Hematopoietic multipotent progenitor cell treated with erythropoietin and hydrocortisone succinate and interleukin-3 and kit ligand, for 6 days (in vitro differentiated cells): ENCODE results near the gene KRT74.
"Not testable (repeated sequence)": the region's sequence is repeated elsewhere in the genome, so short reads cannot be mapped to it uniquely, and the experiment has no call there.

Source experiments
- DNase-seq: peaks from one replicate; pipeline ENCODE4 v3.0.0-alpha.2; 2015

Gene KRT74

DNA sequence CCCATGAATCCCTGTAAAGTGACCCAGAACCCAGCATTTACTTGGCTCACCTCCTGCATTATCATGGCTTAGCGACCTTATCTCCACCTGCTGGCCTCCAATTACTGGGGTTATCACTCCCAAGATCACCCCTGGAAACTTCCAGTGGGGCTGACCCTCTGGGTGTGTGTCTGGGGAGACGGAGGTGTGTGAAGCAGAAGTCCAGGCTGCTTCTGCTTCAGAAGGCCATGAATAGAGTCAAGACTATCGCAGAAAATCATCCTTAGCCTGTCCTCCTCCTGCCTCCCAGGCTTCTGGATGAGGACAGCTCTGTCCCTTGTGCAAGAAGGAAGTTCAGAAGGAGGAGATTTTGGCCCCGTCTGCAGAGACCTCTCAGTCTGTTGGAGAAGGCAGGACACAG is 28.0 kb upstream of the KRT74 start:
- no peak for DNase-seq

DNA sequence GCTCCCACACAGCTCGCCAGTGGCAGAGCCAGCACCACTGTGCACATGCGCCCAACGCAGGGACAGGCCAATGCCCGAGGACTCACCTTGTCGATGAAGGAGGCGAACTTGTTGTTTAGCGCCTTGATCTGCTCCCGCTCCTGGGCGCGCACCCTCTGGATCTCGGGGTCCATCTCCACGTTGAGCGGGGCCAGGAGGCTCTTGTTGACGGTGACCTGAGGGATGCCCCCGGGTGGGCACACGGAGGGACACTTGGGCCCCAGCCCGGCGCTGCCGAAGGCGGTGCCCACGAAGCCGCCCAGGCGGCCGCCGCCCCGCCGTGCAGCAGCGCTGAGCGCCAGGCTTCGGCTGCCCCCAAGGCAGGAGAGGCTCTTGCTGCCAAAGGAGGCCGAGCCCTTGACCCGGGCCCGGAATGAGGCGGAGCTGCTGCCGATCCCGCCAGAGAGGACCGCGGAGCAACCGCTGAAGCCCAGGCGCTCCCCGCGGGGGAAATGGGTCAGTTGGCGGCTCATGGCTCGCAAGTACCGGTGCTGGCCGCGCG is 27.4 kb upstream of the KRT74 start, which contains the start of gene KRT72:
TSS of gene KRT72 (minus strand) at position 523 of the 541 bp plus-strand sequence. CDS start at position 512, 11 bp downstream.
- no peak for DNase-seq

DNA sequence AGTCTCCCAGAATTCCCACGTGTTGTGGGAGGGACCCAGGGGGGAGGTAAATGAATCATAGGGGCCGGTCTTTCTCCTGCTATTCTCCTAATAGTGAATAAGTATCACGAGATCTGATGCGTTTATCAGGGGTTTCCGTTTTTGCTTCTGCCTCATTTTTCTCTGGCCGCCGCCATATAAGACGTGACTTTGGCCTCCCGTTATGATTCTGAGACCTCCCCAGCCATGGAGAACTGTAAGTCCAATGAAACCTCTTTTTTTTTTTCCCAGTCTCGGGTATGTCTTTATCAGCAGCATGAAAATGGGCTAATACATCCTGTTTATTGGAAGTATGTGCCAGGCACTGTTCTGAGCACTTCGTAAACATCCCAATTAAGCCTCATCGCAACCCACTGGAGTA is 26.8 kb upstream of the KRT74 start:
- DNase-seq, result no peak

DNA sequence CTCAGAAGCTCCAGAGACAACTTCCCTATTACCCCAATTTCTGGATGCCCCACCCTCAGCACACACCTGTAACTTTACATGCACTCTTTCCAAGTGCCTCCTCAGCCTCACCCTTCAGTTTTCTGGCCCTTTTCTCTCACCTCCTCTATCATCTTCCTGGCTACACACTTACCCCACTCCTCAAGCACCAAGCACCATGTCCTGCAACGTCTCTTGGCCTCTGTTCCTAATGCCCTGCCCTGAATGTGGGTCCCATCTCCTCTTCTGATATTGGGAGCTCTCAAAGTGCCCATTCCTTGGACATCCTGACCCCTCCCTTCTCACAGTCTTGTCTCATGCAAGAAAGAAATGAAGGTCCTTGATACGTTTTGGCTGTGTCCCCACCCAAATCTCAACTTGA is 26.4 kb upstream of the KRT74 start:
- DNase-seq, result no peak

DNA sequence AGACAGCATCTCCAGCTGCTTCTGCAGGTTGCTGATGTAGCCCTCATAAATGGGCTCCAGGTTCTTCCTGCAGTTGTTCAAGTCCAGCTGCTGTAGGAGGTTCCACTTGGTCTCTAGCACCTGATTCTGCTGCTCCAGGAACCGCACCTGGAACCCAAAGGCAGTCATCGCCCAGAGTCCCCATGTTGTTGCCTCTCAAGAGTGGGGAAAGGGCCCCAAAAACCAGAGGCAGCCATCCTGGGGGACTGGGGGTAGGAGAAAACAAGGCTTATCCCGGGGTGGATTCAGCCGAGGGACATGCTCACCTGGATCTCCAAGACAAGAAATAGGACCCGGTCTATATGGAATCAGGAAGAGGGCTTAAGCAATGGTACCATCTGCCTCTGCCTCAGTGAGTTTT is 25.3 kb upstream of the KRT74 start:
- DNase-seq, result no peak

DNA sequence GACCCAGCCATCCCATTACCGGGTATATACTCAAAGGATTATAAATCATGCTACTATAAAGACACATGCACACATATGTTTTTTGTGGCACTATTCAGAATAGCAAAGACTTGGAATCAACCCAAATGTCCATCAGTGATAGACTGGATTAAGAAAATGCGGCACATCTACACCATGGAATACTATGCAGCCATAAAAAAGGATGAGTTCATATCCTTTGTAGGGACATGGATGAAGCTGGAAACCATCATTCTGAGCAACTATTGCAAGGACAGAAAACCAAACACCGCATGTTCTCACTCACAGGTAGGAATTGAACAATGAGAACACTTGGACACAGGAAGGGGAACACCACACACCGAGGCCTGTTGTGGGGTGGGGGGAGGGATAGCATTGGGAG is 20.6 kb upstream of the KRT74 start:
- not testable (repeated sequence) for DNase-seq

DNA sequence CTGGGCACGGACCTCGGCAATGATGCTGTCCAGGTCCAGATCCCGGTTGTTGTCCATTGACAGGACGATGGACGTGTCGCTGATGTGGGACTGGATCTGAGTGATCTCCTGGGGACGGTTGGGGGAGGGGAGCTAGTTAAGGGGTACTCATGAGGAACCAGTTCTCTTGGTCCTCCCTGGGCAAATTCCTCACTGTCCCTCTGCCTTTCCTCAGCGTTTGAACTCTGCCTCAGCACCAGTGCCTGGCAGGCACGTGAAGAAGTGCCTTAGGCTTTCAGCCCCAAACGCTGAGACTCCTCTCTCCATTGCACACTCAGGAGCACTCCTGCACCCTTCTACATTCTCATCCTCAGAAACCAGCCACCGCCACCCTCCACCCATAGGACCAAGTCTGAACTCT is 17.9 kb upstream of the KRT74 start:
- DNase-seq, result no peak

DNA sequence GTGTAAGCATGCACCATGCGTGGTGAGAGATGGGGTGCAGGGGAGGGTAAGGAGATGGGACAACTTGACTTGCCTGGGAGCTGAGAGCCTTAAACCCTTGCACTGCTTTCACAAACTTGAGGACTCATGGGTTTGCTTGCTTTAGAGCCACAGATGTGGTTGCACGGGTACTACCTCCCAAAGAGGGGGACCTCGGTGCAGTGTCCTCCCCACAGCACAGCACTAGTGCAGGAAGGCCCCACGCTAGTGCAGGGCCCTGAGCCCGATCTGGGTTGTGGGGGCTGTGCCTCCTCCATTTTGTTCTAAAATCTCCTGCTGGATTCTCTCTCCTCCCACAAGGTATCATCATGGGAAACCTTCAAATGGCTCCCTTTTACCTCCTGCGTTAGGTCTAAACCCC is 16.4 kb upstream of the KRT74 start:
- no peak for DNase-seq

DNA sequence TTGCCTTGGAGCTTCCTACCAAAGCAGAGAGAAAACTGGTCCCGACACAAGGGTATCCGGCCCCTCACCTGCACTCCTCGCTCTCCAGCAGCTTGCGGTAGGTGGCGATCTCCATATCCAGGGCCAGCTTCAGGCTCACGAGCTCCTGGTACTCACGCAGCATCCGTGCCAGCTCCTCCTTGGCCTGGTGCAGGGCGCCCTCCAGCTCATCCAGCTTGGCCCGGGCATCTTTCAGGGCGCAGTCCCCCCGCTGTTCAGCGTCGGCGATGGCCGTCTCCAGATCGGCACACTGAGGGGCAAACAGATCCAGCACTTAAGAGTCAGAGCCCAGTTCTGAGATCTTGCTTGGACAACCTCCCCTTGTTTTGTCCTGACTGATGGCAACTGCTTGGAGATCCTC is 13.9 kb upstream of the KRT74 start:
- no peak for DNase-seq

DNA sequence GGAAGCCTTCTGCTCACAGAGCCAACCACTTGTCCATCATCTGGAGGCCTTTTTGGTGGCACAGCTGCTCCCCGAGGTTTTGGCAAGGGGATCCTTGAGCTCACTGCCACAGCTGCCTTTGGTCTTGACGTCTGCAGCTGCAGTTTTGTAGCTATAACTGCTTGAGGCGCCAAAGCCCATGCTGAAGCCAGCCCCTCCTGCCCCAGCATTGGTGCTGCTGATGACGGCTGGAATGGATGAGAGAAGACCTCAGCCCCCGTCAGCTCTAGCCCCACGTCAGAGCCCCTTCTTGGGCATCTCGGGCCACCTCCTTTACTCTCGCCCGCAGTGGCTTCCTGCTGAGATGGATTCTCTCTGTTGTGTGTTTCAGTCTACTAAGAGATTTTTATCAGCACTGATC is 12.3 kb upstream of the KRT74 start:
- DNase-seq, result peak; percentile 13

DNA sequence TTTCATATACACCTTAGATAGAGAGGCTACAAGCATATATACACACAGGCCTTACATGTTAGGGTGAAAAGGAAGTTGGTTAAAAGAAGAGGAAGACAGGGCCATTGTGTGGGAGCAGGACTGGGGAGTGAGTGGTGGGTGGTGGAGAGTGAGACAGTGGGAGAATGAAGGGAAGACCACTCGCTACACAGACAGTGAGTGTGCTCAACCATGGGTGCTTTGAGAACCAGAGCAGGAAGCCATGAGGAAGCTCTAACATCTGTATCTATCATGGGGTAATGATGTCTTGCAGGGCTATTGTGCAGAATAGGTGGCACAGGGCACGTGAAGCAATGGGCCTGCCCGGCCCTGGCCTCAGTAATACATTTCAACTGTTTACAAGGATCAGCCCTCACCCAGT is 11.4 kb upstream of the KRT74 start:
- no peak for DNase-seq

DNA sequence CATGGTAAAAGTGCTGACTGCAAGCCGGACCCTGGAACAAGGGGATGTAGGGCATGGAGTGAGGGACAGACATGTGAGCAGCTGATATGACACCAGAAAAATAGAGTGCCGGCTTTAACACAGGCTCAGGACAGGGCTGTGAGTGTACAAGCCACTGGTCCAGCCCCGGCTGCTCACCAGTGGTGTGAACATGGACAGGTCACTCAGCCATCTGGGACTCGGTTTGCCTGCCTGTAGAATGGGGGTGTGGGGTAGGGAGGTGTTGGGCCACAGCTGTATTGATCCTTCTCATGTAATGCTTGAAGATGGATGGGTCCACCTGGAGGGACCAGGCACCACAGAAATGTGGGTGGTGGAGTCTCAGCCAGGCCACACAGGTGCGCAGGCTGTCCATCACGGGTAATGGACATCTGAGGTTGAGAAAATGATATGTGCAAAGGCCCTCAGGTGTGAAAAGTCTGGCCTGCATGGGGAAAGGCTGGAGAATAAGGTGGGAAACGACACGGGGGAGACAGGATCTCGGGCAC is 10.6 kb upstream of the KRT74 start:
- DNase-seq, result no peak

DNA sequence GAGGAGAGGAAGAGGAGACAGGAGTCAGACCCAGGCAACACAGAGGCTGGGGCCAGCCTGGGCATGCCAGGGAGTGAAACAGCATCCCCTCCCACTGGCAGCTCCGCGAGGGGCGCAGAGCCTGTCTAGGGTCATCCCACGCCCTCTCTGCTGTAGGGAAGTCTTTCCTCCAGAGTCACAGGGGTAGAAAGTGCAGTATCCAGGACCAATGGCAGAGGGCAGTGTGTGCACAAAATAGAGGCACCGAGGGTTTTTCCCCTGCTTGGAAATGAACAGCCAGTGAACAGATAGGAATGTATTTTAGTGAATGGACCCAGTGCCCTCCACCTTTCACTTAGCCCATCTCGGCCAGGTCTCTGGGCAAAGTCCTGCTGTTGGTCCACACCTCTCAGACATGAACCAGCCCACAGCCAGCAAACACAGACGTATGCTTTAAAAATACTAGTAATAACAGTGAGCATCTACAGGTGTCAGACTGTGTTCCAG is 9.4 kb upstream of the KRT74 start:
- DNase-seq, result peak; percentile 87

DNA sequence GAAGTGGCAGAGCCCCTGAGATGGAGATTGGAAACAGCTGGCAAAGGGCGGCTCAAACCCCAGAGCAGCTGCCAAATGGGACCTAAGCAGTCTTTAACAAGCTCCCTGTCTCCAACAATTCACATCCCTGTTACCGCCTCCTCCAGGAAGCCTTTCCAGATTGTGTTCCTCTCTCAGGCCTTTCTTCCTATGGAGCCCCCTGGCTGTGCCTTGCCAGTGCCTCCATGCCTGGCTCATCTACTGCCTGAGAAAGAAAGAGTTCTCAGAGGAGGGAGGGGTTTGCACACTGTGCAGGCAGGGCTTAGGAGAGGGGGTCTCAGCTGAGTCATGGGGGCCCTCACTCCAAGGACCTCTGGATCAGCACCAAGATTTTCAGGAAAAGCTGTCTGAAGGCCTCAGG is 8.8 kb upstream of the KRT74 start:
- no peak for DNase-seq

DNA sequence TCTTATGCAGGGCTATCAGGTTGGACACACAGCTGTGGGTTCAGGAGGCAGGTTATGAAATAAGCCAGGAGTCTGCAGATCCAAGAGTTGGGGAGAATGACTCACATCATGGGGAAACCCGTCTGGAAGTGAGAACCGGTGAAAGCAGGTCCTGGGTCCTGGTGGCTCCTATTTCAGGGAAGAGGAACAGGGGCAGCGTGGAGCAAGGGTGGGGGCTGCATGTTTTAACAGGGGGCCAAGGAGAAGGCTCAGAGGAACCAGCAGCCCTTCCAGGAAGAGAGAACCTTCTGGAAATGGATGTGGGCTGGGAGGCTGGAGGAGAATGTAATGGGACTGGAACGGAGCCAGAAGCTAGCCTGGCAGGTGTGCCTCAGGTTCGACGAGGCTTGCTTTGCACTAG is 7.8 kb upstream of the KRT74 start:
- DNase-seq, result no peak

DNA sequence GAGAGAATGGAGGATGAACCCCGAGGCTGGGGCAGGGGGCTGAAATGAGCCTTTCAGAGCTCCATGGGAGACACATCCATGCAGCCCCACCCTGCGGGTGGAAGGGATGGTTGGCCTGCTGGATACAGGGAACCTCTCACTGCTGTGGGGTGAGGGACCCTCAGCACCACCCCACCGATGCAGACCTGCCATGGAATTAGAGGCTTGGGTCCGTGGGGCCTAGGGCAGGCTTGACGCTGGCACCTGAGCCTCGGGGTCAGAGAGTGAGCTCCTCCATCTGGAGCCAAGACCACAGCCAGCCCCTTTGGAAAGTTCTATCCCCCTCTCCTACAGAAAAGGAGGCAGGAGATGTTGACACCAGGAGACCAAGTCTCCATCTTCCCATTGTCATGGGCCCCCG is 7.4 kb upstream of the KRT74 start:
- no peak for DNase-seq

DNA sequence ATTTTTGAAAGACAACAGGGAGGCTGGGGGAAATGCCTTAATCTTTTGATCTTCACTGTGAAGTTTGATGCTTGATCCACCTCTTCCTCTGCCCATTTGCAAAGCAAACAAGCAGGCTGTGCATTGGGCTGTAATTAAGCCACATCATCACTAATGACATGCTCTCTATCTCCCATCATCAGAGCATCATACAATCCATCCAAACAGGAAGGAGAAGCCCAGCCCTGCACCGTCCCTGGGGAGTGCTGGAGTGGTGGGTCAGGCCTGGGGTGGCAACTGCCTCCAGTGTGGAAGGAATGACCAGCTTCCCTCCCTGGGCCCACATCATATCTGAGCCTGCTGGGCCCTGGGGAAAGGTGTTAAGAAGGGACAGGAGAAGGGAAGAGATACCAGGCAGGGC is 6.9 kb upstream of the KRT74 start:
- no peak for DNase-seq

DNA sequence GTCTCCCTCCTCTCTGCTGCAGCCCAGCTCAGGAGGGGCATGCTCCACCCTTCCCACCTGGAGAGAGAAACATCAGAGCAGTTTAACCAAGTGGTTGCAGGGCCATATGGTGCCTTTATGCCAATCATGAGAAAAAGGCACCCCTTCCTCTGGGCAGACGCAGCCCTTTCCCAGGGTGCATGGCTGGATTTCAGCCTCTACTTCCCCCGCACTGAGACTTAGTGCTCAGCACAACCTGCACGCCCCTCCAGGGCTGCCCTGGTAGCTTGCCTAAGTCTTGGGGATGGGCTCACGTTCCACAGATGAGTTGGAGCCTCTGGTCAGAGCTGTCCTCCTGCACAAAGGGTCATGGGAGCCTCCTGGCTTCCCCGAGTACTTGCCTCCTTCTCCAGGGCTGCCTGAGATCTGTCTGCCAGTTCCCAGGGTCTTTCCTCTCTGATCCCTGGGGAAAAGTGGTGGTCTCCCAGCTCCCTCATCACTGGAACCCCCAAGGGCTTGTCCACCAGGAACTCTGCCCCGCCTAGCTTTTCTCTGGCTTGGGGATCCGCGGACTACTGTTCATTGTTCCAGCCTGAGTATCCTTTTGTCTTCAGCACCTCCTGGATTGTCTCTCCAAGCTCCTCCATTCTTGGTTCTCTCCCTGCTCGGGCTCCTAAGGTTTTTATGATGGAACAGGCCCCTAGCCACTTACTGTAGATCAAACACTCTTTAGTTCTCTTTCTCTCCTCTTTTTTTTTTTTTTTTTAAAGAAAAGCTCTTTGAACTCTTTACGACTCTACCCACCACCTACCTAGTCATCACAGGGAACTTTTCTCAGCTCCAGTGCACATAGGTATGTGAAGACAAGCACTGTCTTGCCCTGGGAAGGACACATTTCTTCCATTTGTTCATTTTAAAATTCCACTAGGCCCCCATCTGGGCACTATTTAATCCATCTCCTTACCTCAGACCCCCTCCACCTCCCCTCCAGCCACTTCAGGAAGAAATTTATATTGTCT is 6.1 kb upstream of the KRT74 start:
- DNase-seq, result no peak

DNA sequence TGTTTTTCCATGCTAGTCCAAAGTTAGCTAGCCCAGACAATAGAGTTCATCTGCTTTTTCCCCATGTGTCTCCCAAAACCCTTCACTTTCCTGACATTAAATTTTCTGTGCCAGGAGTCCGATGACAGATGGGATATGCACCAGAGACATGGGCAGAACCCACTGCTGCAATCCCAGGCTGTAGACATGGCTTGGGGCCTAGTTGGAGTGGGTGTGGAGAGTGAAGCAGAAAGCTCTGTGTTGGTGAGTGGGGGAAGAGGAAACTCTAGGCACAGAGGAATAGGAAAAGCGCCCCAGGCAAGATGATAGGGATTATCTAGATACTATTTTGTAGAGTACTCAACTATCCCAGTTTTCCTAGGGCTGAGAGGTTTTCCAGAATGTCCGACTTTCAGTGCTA is 4.8 kb upstream of the KRT74 start:
- no peak for DNase-seq

DNA sequence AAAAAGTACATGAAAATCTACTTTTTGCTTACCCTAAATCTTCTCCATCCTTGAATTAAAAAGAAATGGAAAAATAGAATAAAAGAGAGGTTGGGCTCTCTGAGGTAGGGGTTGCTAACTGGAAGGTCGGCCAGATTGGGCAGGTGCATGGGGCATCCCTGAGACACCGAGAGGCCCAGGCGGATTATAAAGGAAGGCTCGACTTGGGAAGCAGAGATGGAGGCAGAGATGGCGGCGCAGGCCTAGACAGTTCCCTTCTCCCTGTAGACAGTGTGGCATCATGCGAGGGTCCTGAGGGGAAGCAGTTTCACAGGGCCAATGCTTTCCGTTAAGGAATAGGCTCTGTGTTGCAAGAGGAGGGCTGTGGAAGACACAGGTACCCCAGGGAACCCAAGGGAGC is 3.7 kb upstream of the KRT74 start:
- no peak for DNase-seq

DNA sequence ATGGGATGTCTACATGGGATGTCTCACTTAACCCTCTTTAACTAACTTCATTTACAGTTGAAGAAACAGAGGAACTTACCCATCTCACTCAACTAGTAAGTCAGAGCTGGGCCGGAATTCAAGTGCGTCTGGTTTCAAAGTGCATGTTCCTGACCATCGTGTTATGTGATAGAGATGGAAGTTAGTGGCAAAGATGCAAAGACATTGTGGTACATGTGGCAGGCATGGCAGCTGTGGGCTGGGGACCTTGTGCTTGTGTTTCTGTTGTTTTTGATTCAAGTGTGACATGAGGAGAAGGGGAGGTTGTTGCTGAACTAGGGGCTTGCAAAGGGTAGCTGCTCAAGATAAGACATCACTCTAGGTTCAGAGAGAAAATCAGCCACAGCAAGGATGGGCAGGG is 2.3 kb upstream of the KRT74 start:
- no peak for DNase-seq

DNA sequence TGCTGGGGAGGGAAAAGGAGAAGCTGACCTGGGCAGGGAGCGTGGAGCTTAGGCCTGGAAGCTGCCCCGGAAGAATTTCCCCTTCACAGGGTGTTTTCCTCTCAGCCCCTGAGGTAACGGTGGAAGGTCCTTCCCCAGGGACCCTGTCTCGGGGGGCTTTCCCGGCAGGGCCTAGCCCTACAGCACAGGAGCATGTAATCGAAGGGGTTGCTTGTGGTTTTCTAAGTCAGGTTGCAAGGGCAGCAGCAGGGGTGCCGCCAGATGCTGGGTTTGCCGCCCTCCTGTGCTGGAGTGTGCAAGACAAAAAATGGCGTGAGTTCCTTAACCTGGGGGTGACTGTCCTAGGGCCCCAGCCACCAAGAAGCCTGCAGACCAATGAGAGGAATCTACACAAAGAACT is 1.6 kb upstream of the KRT74 start:
- no peak for DNase-seq

DNA sequence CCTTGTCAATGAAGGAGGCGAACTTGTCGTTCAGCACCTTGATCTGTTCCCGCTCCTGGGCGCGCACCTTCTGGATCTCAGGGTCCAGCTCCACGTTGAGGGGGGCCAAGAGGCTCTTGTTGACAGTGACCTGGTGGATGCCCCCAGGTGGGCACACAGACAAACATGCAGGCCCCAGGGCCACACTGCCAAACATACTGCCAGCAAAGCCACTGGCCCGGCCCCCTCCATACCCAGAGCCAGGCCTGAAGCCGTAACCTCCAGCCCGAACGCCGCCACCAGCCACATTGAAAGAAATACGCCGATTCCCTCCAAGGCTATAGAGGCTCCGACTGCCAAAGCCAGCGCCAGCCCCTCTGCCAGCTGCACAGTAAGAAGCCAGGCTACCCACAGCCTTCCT is 337 bp downstream of the KRT74 start:
- no peak for DNase-seq

DNA sequence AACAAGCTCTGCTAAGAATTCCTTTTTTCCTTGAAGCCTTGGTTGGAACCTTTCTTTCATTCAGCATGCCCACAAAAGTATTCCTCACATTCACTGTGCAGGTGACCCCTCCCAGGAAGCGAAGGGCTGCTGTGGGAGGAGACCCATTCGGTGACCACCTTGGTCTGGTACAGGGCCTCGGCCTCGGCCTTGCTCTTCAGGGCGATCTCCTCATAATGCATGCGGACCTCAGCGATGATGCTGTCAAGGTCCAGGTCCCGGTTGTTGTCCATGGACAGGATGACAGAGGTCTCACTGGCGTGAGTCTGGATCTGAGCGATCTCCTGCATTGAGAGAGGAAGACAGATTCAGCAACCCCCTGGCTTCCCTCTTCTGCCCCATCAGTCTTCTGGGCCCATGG is 3.1 kb downstream of the KRT74 start:
- DNase-seq, result no peak
